ENCODE results near the gene SHOX. TPM values are rescaled to one million over a fixed set of nuclear protein-coding genes. Genes with fewer than 3 reads are reported as not detected.

SHOX gene
- polyA plus RNA-seq, 1 donor (not counting 4 experiments of a cell fraction or from before 2014, with no cell fraction given), result not detected

- dilution Hi-C loops (cut with MboI; ENCODE audit: extremely low pct_ligation_motif_present, low sequenced_read_pairs), result no loop called here
- FAIRE-seq (peak; percentile 9), DNase-seq (ENCODE audit: low read depth, low spot score) (no peak)
- no peak overlapping the region for H2AFZ ChIP-seq (ENCODE audit: control insufficient read depth, low read length)
- H3K9me1 ChIP-seq (ENCODE audit: control insufficient read depth, extremely low read depth, insufficient read depth, low read length), result no peaks in the 10 kb centered on the region
- no peak overlapping the region for H3K9ac ChIP-seq (ENCODE audit: control insufficient read depth, extremely low read depth, insufficient read depth, low read length)
- H3K9me3 ChIP-seq (ENCODE audit: control insufficient read depth, low read depth, low read length), result peaks cover 10% of the 10 kb centered on the region
- no peak overlapping the region for H3K4me3 ChIP-seq (ENCODE audit: control insufficient read depth in 2 of 3, extremely low read depth in 1 of 3, insufficient read depth in 2 of 3, low read depth in 1 of 3, low read length in 3 of 3)
- H3K27me3 ChIP-seq (ENCODE audit: control insufficient read depth, extremely low read depth, insufficient read depth, low read length), result no peaks in the 10 kb centered on the region
- no peaks in the 10 kb centered on the region for H3K36me3 ChIP-seq (ENCODE audit: control insufficient read depth in 2 of 2, extremely low read depth in 1 of 2, insufficient read depth in 2 of 2, low read length in 2 of 2)
- H4K20me1 ChIP-seq (ENCODE audit: control insufficient read depth, extremely low read depth, insufficient read depth, low read length), result no peaks in the 10 kb centered on the region
- TF ChIP-seq CTCF (optimal IDR thresholded peaks at IDR 0.05 in 1 of 3, IDR thresholded peaks at IDR 0.05 in 1 of 3, conservative IDR thresholded peaks at IDR 0.05 in 1 of 3; ENCODE audit: extremely low read depth in 1 of 3, insufficient read depth in 2 of 3, low read length in 3 of 3) (no peak), EZH2 (IDR thresholded peaks at IDR 0.05; ENCODE audit: low read length) (no peak)
- H3K4me2 ChIP-seq (ENCODE audit: control insufficient read depth, extremely low read depth, insufficient read depth, low read depth, low read length), result no peak overlapping the region
- H3K27ac ChIP-seq (ENCODE audit: control insufficient read depth, insufficient read depth, low read length), result no peak overlapping the region
- no peaks in the 10 kb centered on the region for H3K4me1 ChIP-seq (ENCODE audit: control insufficient read depth, extremely low read depth, insufficient read depth, low read length)
- H3K79me2 ChIP-seq (ENCODE audit: control insufficient read depth, insufficient read depth, low read length), result no peaks in the 10 kb centered on the region
Measured at GRCh38 chrX:680062-680461, 49.5 kb downstream of the SHOX start.

- H3K36me3 ChIP-seq (ENCODE audit: control insufficient read depth in 2 of 2, extremely low read depth in 1 of 2, insufficient read depth in 2 of 2, low read length in 2 of 2), result no peaks in the 10 kb centered on the region
- H3K4me1 ChIP-seq (ENCODE audit: control insufficient read depth, extremely low read depth, insufficient read depth, low read length), result no peaks in the 10 kb centered on the region
- DNase-seq (ENCODE audit: low read depth, low spot score) (no peak), FAIRE-seq (no peak)
- dilution Hi-C loops (cut with MboI; ENCODE audit: extremely low pct_ligation_motif_present, low sequenced_read_pairs), result no loop called here
- H3K9me1 ChIP-seq (ENCODE audit: control insufficient read depth, extremely low read depth, insufficient read depth, low read length), result no peaks in the 10 kb centered on the region
- H4K20me1 ChIP-seq (ENCODE audit: control insufficient read depth, extremely low read depth, insufficient read depth, low read length), result no peaks in the 10 kb centered on the region
- H3K4me3 ChIP-seq (ENCODE audit: control insufficient read depth in 2 of 3, extremely low read depth in 1 of 3, insufficient read depth in 2 of 3, low read depth in 1 of 3, low read length in 3 of 3), result no peak overlapping the region
- no peak overlapping the region for H3K9ac ChIP-seq (ENCODE audit: control insufficient read depth, extremely low read depth, insufficient read depth, low read length)
- H3K4me2 ChIP-seq (ENCODE audit: control insufficient read depth, extremely low read depth, insufficient read depth, low read depth, low read length), result no peak overlapping the region
- no peaks in the 10 kb centered on the region for H3K27me3 ChIP-seq (ENCODE audit: control insufficient read depth, extremely low read depth, insufficient read depth, low read length)
- peaks cover 14% of the 10 kb centered on the region for H3K9me3 ChIP-seq (ENCODE audit: control insufficient read depth, low read depth, low read length)
- H2AFZ ChIP-seq (ENCODE audit: control insufficient read depth, low read length), result no peak overlapping the region
- no peaks in the 10 kb centered on the region for H3K79me2 ChIP-seq (ENCODE audit: control insufficient read depth, insufficient read depth, low read length)
- no peak for TF ChIP-seq EZH2 (IDR thresholded peaks at IDR 0.05; ENCODE audit: low read length)
- TF ChIP-seq CTCF (optimal IDR thresholded peaks at IDR 0.05 in 1 of 3, IDR thresholded peaks at IDR 0.05 in 1 of 3, conservative IDR thresholded peaks at IDR 0.05 in 1 of 3; ENCODE audit: extremely low read depth in 1 of 3, insufficient read depth in 2 of 3, low read length in 3 of 3), result no peak
- H3K27ac ChIP-seq (ENCODE audit: control insufficient read depth, insufficient read depth, low read length), result no peak overlapping the region
Measured at GRCh38 chrX:681989-682388, 51.4 kb downstream of the SHOX start.

Measured in keratinocyte (primary cell).